ENCODE measurements around the gene HECTD1.
"Not testable (repeated sequence)": the region's sequence is repeated elsewhere in the genome, so short reads cannot be mapped to it uniquely, and the experiment has no call there.

Gene HECTD1

GRCh38 chr14:31096255-31096654 is 111.3 kb downstream of the HECTD1 start:
- no peak for DNase-seq (ENCODE audit: extremely low read depth in 1 of 2, low read depth in 1 of 2)

GRCh38 chr14:31095817-31096216 is 111.8 kb downstream of the HECTD1 start:
- DNase-seq (ENCODE audit: extremely low read depth in 1 of 2, low read depth in 1 of 2), result not testable (repeated sequence)

GRCh38 chr14:31093884-31094839 is 113.4 kb downstream of the HECTD1 start:
- not testable (repeated sequence) for DNase-seq (ENCODE audit: extremely low read depth in 1 of 2, low read depth in 1 of 2)

GRCh38 chr14:31092160-31092708 is 115.4 kb downstream of the HECTD1 start:
- no peak for DNase-seq (ENCODE audit: extremely low read depth in 1 of 2, low read depth in 1 of 2)

GRCh38 chr14:31090883-31091764 is 116.5 kb downstream of the HECTD1 start:
- no peak for DNase-seq (ENCODE audit: extremely low read depth in 1 of 2, low read depth in 1 of 2)

GRCh38 chr14:31086466-31086865 is 121.1 kb downstream of the HECTD1 start:
- DNase-seq (ENCODE audit: extremely low read depth in 1 of 2, low read depth in 1 of 2), result not testable (repeated sequence)

GRCh38 chr14:31085027-31085426 is 122.6 kb downstream of the HECTD1 start:
- DNase-seq (ENCODE audit: extremely low read depth in 1 of 2, low read depth in 1 of 2), result no peak

- no peak for DNase-seq (ENCODE audit: extremely low read depth in 1 of 2, low read depth in 1 of 2)
Observed at GRCh38 chr14:31084385-31084784, 123.2 kb downstream of the HECTD1 start.

GRCh38 chr14:31083781-31084180 is 123.8 kb downstream of the HECTD1 start:
- DNase-seq (ENCODE audit: extremely low read depth in 1 of 2, low read depth in 1 of 2), result no peak

- DNase-seq (ENCODE audit: extremely low read depth in 1 of 2, low read depth in 1 of 2), result no peak
Observed at GRCh38 chr14:31080484-31080883, 127.1 kb downstream of the HECTD1 start.

GRCh38 chr14:31080056-31080455 is 127.5 kb downstream of the HECTD1 start:
- no peak for DNase-seq (ENCODE audit: extremely low read depth in 1 of 2, low read depth in 1 of 2)

GRCh38 chr14:31078766-31079165 is 128.8 kb downstream of the HECTD1 start:
- no peak for DNase-seq (ENCODE audit: extremely low read depth in 1 of 2, low read depth in 1 of 2)

- DNase-seq (ENCODE audit: extremely low read depth in 1 of 2, low read depth in 1 of 2), result no peak
Observed at GRCh38 chr14:31075144-31075543, 132.4 kb downstream of the HECTD1 start.

- DNase-seq (ENCODE audit: extremely low read depth in 1 of 2, low read depth in 1 of 2), result no peak
Observed at GRCh38 chr14:31071151-31071550, 136.4 kb downstream of the HECTD1 start.

GRCh38 chr14:31070431-31070830 is 137.2 kb downstream of the HECTD1 start:
- no peak for DNase-seq (ENCODE audit: extremely low read depth in 1 of 2, low read depth in 1 of 2)

- no peak for DNase-seq (ENCODE audit: extremely low read depth in 1 of 2, low read depth in 1 of 2)
Observed at GRCh38 chr14:31069343-31069742, 138.2 kb downstream of the HECTD1 start.

GRCh38 chr14:31068235-31068634 is 139.4 kb downstream of the HECTD1 start:
- DNase-seq (ENCODE audit: extremely low read depth in 1 of 2, low read depth in 1 of 2), result no peak

- not testable (repeated sequence) for DNase-seq (ENCODE audit: extremely low read depth in 1 of 2, low read depth in 1 of 2)
Observed at GRCh38 chr14:31062908-31063307, 144.7 kb downstream of the HECTD1 start.

GRCh38 chr14:31060253-31060875 is 147.2 kb downstream of the HECTD1 start:
- no peak for DNase-seq (ENCODE audit: extremely low read depth in 1 of 2, low read depth in 1 of 2)

GRCh38 chr14:31059152-31059924 is 148.3 kb downstream of the HECTD1 start:
- no peak for DNase-seq (ENCODE audit: extremely low read depth in 1 of 2, low read depth in 1 of 2)
